Activated CD4-positive, alpha-beta T cell treated with anti-CD3 and anti-CD28 coated beads, Interleukin-2, amount 10 ng/mL, durations not matched to agents 7 days and 5 days (primary cell): ENCODE data around the gene PSAT1. TPM values are rescaled to one million over a fixed set of nuclear protein-coding genes. Genes with fewer than 3 reads are reported as not detected.
"Not testable (repeated sequence)": the region's sequence is repeated elsewhere in the genome, so short reads cannot be mapped to it uniquely, and the experiment has no call there.

ENCODE experiments used
- CTCF ChIA-PET: fragments of 350-600 bp; sonication (Branson Sonifier 250); formaldehyde crosslinking; loops from one replicate; lab custom pipeline; 2021; ENCODE audit warnings: antibody characterized with exemption; lab: Charles Lee
- POLR2A ChIA-PET: fragments of 350-600 bp; sonication (Branson Sonifier 250); formaldehyde crosslinking; loops from one replicate; lab custom pipeline; 2021; ENCODE audit warnings: antibody characterized with exemption; lab: Charles Lee
- DNase-seq: peaks from one replicate; pipeline ENCODE4 v3.0.0-alpha.2; 2020
- H3K27ac Mint-ChIP-seq: one replicate; pipeline ENCODE4 v1.8.0; 2021; ENCODE audit warnings: mild to moderate bottlenecking, moderate library complexity, mixed read lengths
- H3K27me3 Mint-ChIP-seq: one replicate; pipeline ENCODE4 v1.8.0; 2021; ENCODE audit warnings: mixed read lengths
- H3K36me3 Mint-ChIP-seq: one replicate; pipeline ENCODE4 v1.8.0; 2021; ENCODE audit warnings: low read depth, mixed read lengths
- H3K4me1 Mint-ChIP-seq: one replicate; pipeline ENCODE4 v1.8.0; 2021; ENCODE audit warnings: mixed read lengths
- H3K4me3 Mint-ChIP-seq: one replicate; pipeline ENCODE4 v1.8.0; 2021; ENCODE audit warnings: mild to moderate bottlenecking, moderate library complexity, mixed read lengths
- H3K9me3 Mint-ChIP-seq: one replicate; pipeline ENCODE4 v1.8.0; 2021; ENCODE audit warnings: mixed read lengths
- total RNA-seq, 2 experiments: library from RNA; stranded (reverse); gene quantifications; one replicate each; pipeline ENCODE4 v1.2.3, GENCODE V29; 2021

Gene PSAT1
- total RNA-seq, 2 experiments from 2014 or later, result 68.6 to 71.3 TPM

DNA sequence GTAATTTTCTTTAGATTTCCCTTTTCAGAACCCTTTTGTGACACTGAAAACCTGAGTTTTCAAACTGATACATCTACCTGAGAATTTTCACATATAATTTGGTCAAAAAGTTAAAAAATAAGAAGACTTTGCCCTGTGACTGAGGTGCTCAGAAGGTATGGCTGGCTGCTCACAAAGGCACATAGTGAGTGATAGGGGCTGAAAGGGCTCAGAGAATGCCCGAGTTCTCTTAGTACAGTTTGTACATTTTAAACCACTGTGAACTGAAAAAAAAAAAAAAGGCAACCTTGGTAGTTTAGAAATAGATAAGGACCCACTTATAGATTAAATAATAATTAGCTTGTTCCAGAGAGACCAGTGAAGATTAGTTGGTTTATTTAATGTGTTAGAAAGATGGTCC is 18.1 kb upstream of the PSAT1 start:
- Mint-ChIP-seq H3K27me3 (no peaks in the 10 kb centered on the region), H3K4me3 (no peak overlapping the region), H3K36me3 (peaks cover 2% of the 10 kb centered on the region), H3K4me1 (peaks cover 6% of the 10 kb centered on the region), H3K27ac (no peak overlapping the region), H3K9me3 (no peaks in the 10 kb centered on the region)
- CTCF ChIA-PET, result interaction anchor here (0.6 to 1.1 kb wide), 6 partner anchors 11 to 1856 kb away, joined by 3 to 6 read pairs (median 3); partner anchors contain the start of gene PSAT1
- POLR2A ChIA-PET, result no interaction called here
- DNase-seq, result no peak

DNA sequence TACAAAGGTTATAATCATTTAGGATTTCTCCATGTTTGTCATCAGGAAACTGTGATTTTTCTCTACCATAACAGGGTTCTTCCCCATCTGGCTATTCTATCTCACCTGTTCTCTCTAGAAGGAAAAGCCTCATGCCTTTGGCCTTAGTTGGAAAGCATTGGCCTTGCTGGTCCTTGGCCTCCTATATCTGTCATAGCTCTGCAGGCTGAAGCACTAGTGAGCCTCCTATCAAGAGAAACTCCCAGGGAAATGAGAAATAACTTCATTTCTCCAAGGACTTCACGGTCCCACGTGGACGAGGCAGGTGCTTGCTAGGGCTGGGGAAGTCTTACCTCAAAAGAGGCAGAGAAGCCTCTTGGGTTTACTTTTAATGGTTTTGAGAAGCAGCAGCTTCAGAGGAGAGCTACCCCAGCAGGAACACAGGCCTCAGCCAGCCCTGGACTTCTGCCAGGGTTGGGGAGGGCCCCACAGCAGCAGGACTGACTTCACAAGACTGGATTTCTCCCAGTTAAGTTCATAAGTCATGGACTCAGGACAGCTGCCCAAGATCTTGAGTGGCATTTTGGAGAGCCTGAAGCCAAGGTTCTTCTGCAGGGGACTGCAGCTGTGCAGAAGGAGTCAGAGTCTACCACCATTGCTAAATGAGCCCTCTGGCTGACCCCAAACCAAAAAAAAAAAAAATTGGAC is 15.8 kb upstream of the PSAT1 start:
- ChIA-PET POLR2A (no interaction called here), CTCF (no interaction called here)
- Mint-ChIP-seq H3K36me3 (no peaks in the 10 kb centered on the region), H3K27me3 (peaks cover 5% of the 10 kb centered on the region), H3K4me1 (peaks cover 6% of the 10 kb centered on the region), H3K4me3 (no peak overlapping the region), H3K9me3 (no peaks in the 10 kb centered on the region), H3K27ac (peak overlapping the region; percentile 9)
- no peak for DNase-seq

DNA sequence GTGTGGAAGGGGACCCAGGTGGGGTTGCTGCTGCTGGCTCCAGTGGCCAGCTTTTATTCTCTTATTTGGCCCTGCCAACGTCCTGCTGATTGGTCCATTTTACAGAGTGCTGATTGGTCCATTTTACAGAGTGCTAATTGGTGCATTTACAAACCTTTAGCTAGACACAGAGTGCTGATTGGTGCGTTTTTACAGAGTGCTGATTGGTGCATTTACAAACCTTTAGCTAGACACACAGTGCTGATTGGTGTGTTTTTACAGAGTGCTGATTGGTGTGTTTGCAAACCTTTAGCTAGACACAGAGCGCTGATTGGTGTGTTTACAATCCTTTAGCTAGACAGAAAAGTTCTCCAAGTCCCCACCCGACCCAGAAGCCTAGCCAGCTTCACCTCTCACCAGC is 12.7 kb upstream of the PSAT1 start:
- H3K9me3 Mint-ChIP-seq, DNase-seq, H3K4me3 Mint-ChIP-seq, H3K4me1 Mint-ChIP-seq, H3K36me3 Mint-ChIP-seq, H3K27me3 Mint-ChIP-seq, H3K27ac Mint-ChIP-seq, POLR2A ChIA-PET: not testable (repeated sequence)
- CTCF ChIA-PET, result interaction anchor here (0.6 to 1.9 kb wide), 5 partner anchors 10 to 26 kb away, joined by 3 to 6 read pairs (median 5); partner anchors contain the start of gene PSAT1

DNA sequence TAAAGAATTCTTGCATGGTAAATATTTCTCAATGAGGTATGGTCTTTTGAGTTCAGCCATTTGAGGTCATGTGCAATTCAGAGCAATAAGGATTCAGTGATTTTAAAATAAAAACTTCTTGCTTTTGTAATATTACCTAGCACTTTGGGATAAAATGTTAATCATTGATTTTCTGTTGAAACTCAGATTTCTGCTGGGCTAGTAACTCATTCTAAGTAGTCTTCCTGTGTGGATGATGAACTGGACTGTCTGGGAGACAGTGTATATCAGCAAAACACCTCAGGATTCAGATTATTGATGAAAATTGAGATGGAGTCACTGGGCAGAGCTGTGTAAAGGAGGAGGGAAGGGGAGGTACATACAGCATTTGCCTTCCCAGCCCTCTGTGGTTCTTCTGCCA is 10.8 kb upstream of the PSAT1 start:
- Mint-ChIP-seq H3K27me3 (peaks cover 5% of the 10 kb centered on the region), H3K27ac (no peak overlapping the region), H3K36me3 (no peaks in the 10 kb centered on the region), H3K4me3 (no peak overlapping the region), H3K9me3 (no peaks in the 10 kb centered on the region), H3K4me1 (no peaks in the 10 kb centered on the region)
- POLR2A ChIA-PET, result no interaction called here
- no peak for DNase-seq
- CTCF ChIA-PET, result no interaction called here

DNA sequence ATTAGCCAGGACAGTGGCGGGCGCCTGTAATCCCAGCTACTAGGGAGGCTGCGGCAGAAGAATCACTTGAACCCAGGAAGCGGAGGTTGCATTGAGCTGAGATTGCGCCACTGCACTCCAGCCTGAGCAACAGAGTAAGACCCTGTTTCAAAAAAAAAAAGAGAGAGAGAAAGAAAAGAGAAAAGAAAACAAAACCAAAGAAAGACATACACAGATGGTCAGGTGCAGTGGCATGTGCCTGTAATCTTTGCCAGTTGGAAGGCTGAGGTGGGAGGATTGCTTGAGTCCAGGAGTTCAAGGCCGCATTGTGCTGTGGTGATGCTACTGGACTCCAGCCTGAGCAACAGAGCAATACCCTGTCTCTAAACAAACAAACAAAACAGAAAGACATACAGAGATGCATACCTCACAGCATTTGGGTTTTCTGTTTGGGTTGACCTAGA is 10.0 kb upstream of the PSAT1 start:
- no peaks in the 10 kb centered on the region for H3K4me1 Mint-ChIP-seq
- CTCF ChIA-PET, result interaction anchor here (0.6 to 0.7 kb wide), 2 partner anchors 45 to 82 kb away, joined by 3 read pairs; no protein-coding TSS in a partner anchor

DNA sequence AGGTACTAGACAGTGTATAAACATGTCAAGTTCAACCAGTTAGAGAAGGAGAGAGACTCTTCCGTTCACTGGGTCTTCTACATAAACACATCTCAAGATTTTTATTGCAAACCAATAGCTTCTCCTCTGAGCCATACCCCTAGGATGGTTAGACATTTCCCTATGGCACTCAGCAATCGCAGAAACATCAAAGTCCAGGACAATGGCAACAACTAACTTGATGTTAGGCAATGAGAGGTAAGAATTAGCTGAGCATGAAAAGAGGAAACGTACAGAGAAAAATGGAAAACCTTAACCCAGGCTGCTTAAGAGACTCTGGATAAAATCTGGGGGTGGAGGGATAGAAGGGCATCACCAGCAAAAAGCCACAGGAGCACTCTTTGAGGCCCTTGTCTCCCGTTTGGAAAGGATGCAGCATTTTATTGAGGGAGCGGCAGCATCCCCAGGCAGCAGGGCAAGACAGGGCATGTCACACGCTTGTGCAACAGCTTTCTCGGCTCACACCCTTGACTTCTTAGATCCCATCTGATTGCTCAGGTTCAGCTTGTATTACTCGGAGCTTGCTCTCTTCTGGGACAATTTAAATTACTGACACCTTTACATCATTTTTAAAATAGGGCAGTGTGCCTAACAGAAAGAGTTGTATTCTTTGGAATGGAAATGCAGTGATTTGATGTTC is 8.6 kb upstream of the PSAT1 start:
- no peak for DNase-seq
- peaks cover 5% of the 10 kb centered on the region for H3K27me3 Mint-ChIP-seq
- no peaks in the 10 kb centered on the region for H3K36me3 Mint-ChIP-seq
- no peak overlapping the region for H3K4me3 Mint-ChIP-seq
- no peaks in the 10 kb centered on the region for H3K9me3 Mint-ChIP-seq
- POLR2A ChIA-PET, result interaction anchor here (1.0 kb wide), 1 partner anchor 13 kb away, joined by 3 read pairs; no protein-coding TSS in a partner anchor
- no peak overlapping the region for H3K27ac Mint-ChIP-seq
- peaks cover 10% of the 10 kb centered on the region for H3K4me1 Mint-ChIP-seq
- CTCF ChIA-PET, result interaction anchor here (0.8 kb wide), 1 partner anchor 9 kb away, joined by 3 read pairs; the partner anchor contains the start of gene PSAT1

More for the DNA sequence above, 10.0 kb upstream of the PSAT1 start:
- Mint-ChIP-seq H3K4me3 (no peak overlapping the region), H3K27ac (no peak overlapping the region), H3K9me3 (no peaks in the 10 kb centered on the region), H3K36me3 (no peaks in the 10 kb centered on the region), H3K27me3 (peaks cover 5% of the 10 kb centered on the region)
- DNase-seq, result no peak
- POLR2A ChIA-PET, result no interaction called here

DNA sequence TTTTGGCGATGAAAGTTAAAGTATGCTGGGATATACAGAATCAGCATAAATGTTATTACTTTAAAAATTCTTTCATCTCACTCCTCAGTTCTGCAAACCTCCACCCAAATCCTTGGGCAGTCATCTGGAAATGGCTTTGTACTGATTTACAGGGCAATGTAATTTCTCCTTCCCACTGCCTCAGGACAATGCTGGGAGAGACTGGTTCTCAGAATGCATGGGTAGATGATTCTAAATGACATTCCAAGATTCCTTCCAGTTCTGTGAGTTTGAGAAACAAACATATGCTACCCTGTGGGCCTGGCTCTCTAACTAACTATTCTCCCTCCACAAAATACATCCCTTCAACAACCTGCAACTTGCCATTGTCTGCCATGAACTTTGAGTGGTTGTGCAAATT is 7.5 kb upstream of the PSAT1 start:
- no peaks in the 10 kb centered on the region for H3K36me3 Mint-ChIP-seq
- CTCF ChIA-PET, result no interaction called here
- no peak overlapping the region for H3K27ac Mint-ChIP-seq

DNA sequence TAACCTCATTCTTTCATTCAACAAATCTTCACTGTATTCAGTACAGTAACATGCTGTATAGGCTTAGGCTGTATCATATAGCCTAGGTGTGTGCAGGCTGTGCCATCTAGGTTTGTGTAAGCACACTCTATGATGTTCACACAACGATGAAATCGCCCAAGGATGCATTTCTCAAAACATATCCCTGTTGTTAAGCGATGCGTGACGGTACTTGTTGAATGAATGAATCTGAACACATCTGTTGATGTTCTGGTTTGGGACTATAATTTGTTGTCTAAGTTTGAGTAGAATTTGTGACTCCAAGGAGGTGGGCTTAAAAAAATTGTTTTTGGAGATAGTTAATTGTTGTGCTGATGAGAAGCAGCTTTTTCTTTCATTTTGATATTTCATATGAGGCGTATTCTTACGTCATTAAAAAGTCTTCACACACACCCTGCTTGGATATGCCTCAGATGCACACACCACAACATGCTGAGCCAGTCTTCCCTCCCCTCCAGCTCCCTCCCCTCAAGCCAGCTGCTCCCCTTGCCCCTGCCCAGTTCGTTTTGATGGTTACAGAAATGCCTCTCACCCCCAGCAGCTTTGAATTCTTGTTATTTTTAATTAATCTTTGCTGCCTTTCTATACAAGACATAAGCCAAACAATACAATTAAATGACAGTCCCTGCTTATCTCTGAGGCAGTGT is 5.5 kb upstream of the PSAT1 start:
- no peaks in the 10 kb centered on the region for H3K9me3 Mint-ChIP-seq
- H3K36me3 Mint-ChIP-seq, result no peaks in the 10 kb centered on the region
- no peak for DNase-seq
- ChIA-PET CTCF (interaction anchor here (1.4 kb wide), 1 partner anchor 13 kb away, joined by 3 read pairs; no protein-coding TSS in a partner anchor), POLR2A (no interaction called here)
- H3K4me3 Mint-ChIP-seq, result no peak overlapping the region
- H3K4me1 Mint-ChIP-seq, result peaks cover 27% of the 10 kb centered on the region
- no peaks in the 10 kb centered on the region for H3K27me3 Mint-ChIP-seq
- no peak overlapping the region for H3K27ac Mint-ChIP-seq

More for the DNA sequence above, 7.5 kb upstream of the PSAT1 start:
- Mint-ChIP-seq H3K4me1 (peaks cover 15% of the 10 kb centered on the region), H3K4me3 (no peak overlapping the region), H3K27me3 (peaks cover 5% of the 10 kb centered on the region), H3K9me3 (no peaks in the 10 kb centered on the region)
- DNase-seq, result no peak
- POLR2A ChIA-PET, result no interaction called here

DNA sequence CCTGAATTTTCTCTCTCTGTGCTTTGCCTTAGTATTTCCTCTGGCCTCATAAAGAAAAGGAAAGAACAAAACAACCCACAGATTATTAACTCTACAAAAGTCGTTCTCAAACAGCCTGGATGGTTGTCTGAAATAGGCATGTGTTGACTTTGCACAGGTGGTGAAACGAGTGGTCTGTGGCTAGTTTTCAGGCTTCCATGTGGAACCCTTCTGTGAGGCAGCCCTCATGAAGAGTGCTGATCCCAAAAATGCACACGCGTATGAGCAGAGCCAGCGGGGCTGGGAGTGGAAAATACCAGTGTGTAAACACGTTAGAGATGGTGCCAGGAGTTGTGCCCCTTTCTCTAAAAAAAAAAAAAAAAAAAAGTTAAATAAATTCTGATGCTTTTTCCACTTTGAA is 4.9 kb upstream of the PSAT1 start:
- Mint-ChIP-seq H3K36me3 (no peaks in the 10 kb centered on the region), H3K27me3 (no peaks in the 10 kb centered on the region), H3K9me3 (no peaks in the 10 kb centered on the region), H3K4me3 (no peak overlapping the region), H3K27ac (no peak overlapping the region), H3K4me1 (peaks cover 32% of the 10 kb centered on the region)
- POLR2A ChIA-PET, result no interaction called here
- CTCF ChIA-PET, result no interaction called here
- no peak for DNase-seq

DNA sequence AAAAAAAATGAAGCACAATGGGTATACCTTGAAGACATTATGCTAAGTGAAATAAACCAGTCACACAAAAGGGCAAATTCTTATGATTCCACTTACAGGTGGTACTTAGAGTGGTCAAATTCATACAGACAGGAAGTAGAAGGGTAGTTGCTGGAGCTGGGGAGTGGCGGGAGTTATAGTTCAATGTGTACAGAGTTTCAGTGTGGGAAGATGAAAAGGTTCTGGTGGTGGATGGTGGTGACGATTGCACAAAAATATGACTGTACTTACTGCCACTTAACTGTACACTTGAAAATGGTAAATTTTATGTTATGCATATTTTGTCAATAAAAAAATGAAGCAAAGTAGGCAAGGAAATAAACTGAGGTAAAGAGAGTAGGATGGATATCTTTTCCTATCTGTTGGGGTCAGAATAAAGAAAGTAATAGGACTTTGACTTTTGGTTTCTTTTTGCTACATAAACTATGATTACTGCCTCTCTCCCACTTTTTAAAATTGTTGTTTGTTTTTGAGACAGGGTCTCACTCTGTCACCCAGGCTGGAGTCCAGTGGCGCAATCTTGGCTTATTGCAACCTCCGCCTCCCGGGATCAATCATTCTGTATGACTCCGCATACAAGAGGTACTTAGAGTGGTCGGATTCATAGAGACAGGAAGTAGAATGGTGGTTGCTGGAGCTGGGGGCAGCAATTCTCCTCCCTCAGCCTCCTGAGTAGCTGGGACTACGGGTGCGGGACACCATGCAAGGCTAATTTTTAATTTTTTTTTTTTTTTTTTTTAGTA is 4.0 kb upstream of the PSAT1 start:
- CTCF ChIA-PET, result interaction anchor here (0.7 to 1.1 kb wide), 2 partner anchors 29 to 47 kb away, joined by 3 to 4 read pairs; no protein-coding TSS in a partner anchor
- Mint-ChIP-seq H3K36me3 (no peaks in the 10 kb centered on the region), H3K27ac (peak overlapping the region; percentile 73), H3K4me1 (peaks cover 32% of the 10 kb centered on the region), H3K4me3 (peak overlapping the region; percentile 51), H3K9me3 (no peaks in the 10 kb centered on the region), H3K27me3 (no peaks in the 10 kb centered on the region)
- no peak for DNase-seq
- POLR2A ChIA-PET, result no interaction called here

DNA sequence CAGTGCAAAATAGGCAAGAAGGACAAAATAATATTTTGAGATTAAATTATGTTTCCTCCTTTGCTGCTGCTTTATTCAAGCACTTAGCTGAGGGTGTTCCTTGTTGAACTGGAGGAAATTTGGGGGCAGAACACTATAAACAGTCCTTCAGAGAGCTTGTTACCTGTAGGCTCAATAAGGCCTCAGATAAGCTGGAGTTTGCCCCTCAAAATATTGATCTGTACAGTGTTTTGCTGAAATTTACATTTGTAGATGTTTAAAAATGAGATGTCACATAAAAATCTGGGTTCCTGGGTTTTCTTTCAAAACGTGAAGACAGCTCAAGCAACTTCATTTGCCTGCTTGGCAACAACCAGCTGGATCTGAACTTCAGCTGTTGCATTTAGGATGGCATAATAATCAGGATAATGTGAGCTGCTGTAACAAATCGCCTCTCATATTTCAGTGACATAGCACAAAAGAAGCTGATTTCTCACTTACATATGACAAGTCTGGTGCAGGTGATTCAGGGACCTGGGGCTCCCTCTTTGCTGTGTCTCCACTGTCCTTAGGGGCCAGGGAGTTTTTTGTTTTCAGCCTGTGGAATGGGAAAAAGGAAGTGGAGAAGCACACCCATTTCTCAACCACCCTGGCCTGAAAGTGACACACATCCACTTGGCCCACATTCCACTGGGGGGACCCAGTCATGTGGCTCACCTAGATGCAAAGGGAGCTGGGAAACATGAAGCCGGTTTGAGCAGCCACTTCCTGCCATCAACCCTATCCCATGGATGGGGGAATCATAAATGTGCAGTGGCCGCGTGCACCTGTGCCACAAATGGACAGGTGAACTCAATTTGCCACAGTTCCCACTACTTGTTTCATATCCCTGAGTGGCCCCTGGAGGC is 2.4 kb upstream of the PSAT1 start:
- POLR2A ChIA-PET, result interaction anchor here (0.6 kb wide), 1 partner anchor 297 kb away, joined by 3 read pairs; no protein-coding TSS in a partner anchor
- Mint-ChIP-seq H3K36me3 (peaks cover 6% of the 10 kb centered on the region), H3K4me1 (peaks cover 42% of the 10 kb centered on the region), H3K27ac (no peak overlapping the region), H3K9me3 (no peaks in the 10 kb centered on the region), H3K4me3 (no peak overlapping the region), H3K27me3 (no peaks in the 10 kb centered on the region)
- DNase-seq, result no peak
- CTCF ChIA-PET, result no interaction called here
